Measurements from ENCODE around the gene PLXDC2. TPM values are rescaled to one million over a fixed set of nuclear protein-coding genes. Genes with fewer than 3 reads are reported as not detected.

Gene PLXDC2
- total RNA-seq, 1 donor from 2014 or later, result 0.16 TPM

DNA sequence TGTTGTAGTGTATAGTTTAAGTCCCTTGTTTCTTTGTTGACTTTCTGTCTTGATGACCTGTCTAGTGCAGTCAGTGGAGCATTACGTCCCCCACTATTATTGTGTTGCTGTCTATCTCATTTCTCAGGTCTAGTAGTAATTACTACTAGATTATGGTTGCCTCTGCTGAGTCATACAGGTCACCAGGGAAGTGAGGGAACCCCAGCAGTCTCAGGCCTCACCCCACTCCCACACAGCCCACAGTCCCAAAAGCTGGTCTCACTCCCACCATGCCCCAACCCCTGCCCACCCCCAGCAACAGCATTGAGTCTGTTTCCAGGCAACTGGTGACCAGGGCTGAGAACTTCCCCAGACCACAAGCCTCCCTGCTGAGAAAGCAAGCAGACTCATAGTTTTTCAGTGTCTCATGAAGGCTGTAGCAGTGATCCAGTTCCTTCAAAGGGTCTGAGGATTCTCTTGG is 88.0 kb downstream of the PLXDC2 start:
- ChIA-PET POLR2A (no interaction called here), CTCF (no interaction called here)

DNA sequence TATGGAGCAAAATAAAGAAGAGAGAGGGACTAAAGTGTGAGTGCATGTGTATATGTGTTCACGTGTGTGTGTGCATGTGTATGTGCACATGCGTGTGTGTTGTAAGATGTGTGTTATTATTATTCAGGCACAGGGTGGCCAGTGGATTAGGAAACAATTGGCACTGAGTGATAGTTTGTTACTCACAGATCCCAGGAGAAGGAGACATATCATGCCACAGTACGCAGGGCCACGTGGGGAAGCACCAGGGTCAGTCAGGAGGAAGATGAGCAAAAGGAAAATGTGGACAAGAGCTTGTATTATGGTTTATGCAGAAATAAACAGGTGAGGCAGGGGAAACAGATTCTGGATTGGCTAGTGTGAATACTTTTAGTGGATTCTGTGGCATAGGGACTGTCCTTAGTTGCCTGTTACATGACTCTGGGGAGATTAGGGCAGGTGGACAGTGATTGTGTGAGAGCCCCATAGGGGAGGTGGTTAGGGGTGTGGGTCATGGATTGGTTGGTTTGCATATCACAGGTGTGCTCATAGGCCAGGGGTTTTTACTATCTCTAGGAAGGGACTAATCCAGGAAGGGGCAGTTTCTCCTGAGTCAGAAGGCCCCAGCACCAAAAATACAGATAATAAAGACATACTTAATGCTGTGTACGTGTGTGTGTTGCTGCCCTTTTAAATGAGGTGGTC is 90.0 kb downstream of the PLXDC2 start:
- DNase-seq (no peak), ATAC-seq (ENCODE audit: low read depth) (no peak)
- TF ChIP-seq, protein P1, sequence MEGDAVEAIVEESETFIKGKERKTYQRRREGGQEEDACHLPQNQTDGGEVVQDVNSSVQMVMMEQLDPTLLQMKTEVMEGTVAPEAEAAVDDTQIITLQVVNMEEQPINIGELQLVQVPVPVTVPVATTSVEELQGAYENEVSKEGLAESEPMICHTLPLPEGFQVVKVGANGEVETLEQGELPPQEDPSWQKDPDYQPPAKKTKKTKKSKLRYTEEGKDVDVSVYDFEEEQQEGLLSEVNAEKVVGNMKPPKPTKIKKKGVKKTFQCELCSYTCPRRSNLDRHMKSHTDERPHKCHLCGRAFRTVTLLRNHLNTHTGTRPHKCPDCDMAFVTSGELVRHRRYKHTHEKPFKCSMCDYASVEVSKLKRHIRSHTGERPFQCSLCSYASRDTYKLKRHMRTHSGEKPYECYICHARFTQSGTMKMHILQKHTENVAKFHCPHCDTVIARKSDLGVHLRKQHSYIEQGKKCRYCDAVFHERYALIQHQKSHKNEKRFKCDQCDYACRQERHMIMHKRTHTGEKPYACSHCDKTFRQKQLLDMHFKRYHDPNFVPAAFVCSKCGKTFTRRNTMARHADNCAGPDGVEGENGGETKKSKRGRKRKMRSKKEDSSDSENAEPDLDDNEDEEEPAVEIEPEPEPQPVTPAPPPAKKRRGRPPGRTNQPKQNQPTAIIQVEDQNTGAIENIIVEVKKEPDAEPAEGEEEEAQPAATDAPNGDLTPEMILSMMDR (IDR thresholded peaks at IDR 0.05), result no peak
- no peak overlapping the region for H3K27ac Mint-ChIP-seq
- ChIA-PET POLR2A (no interaction called here), CTCF (no interaction called here)
- H3K9me3 Mint-ChIP-seq, result no peaks in the 10 kb centered on the region
- H3K36me3 Mint-ChIP-seq (ENCODE audit: low read depth), result no peaks in the 10 kb centered on the region
- intact Hi-C loops (cut with micrococcal nuclease), result no loop called here
- H3K4me1 Mint-ChIP-seq, result no peaks in the 10 kb centered on the region
- no peaks in the 10 kb centered on the region for H3K27me3 Mint-ChIP-seq
- no peak overlapping the region for H3K4me3 Mint-ChIP-seq

More for the DNA sequence above, 88.0 kb downstream of the PLXDC2 start:
- ATAC-seq (ENCODE audit: low read depth), result no peak
- H3K9me3 Mint-ChIP-seq, result no peaks in the 10 kb centered on the region
- H3K4me3 Mint-ChIP-seq, result no peak overlapping the region
- DNase-seq, result no peak
- TF ChIP-seq, protein P1 (IDR thresholded peaks at IDR 0.05), result no peak
- H3K36me3 Mint-ChIP-seq (ENCODE audit: low read depth), result no peaks in the 10 kb centered on the region
- no peaks in the 10 kb centered on the region for H3K27me3 Mint-ChIP-seq
- intact Hi-C loops (cut with micrococcal nuclease), result no loop called here
- H3K27ac Mint-ChIP-seq, result no peak overlapping the region
- no peaks in the 10 kb centered on the region for H3K4me1 Mint-ChIP-seq

DNA sequence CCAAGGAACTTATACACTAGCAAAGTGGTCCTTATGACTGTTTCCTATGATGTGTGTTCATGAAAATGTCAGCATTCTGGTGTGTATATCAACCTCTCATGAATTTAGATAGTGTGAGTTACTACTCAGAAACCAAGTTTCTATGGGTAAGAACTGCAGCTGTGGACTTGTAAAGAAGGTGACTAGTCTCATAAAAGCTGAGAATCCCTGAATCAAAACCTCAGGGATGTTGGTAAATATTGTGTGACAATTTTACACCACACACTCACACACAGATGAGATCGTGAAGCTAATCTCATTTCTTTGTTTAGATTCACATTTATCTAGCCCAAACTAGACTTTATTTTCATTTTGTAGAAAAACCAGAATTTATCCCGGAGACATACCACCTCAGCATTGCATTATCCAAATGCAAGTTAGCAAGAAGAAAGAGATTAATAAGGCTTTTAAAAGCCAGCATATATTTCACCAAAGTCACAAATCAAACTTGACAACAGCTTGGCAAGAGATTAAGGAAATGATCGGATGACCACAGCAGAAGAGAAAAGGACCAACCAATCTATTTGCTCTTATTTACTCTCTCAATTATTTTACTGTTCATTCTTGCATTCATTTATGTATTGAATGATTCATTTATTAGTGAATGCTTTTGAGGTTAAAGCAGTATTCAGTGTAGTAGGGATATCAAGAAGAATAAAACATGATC is 92.9 kb downstream of the PLXDC2 start:
- TF ChIP-seq, protein P1 (IDR thresholded peaks at IDR 0.05), result no peak
- POLR2A ChIA-PET, result no interaction called here

DNA sequence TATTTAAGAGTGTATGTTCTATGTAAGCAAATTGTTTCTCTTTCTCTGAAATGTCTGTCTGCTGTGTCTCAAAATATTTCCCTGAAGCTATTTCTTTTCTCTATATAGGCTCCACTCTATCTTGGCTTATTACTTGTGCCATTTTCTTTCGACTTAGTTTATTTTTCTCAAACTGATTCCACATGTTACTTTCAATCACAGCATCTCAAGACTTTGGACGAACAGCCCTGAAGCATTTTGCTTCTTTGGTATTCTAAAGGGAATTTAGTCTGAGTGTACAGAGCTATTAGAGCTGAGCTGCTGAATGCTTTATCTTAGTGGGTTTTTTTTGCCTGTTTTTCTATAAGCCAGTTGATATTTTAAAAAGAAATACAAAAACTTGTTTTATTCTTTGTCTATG is 95.7 kb downstream of the PLXDC2 start:
- ATAC-seq (ENCODE audit: low read depth) (no peak), DNase-seq (no peak)
- H3K4me3 Mint-ChIP-seq, result no peak overlapping the region
- H3K9me3 Mint-ChIP-seq, result peaks cover 2% of the 10 kb centered on the region
- POLR2A ChIA-PET, result no interaction called here
- no peaks in the 10 kb centered on the region for H3K36me3 Mint-ChIP-seq (ENCODE audit: low read depth)
- no peak overlapping the region for H3K27ac Mint-ChIP-seq
- TF ChIP-seq, protein P1 (IDR thresholded peaks at IDR 0.05), result no peak
- intact Hi-C loops (cut with micrococcal nuclease), result no loop called here
- CTCF ChIA-PET, result no interaction called here
- H3K4me1 Mint-ChIP-seq, result no peaks in the 10 kb centered on the region
- H3K27me3 Mint-ChIP-seq, result no peaks in the 10 kb centered on the region

More for the DNA sequence above, 92.9 kb downstream of the PLXDC2 start:
- no peaks in the 10 kb centered on the region for H3K4me1 Mint-ChIP-seq
- DNase-seq (no peak), ATAC-seq (ENCODE audit: low read depth) (no peak)
- no peak overlapping the region for H3K4me3 Mint-ChIP-seq
- intact Hi-C loops (cut with micrococcal nuclease), result no loop called here
- H3K36me3 Mint-ChIP-seq (ENCODE audit: low read depth), result no peaks in the 10 kb centered on the region
- H3K27ac Mint-ChIP-seq, result no peak overlapping the region
- CTCF ChIA-PET, result no interaction called here
- H3K9me3 Mint-ChIP-seq, result no peaks in the 10 kb centered on the region
- no peaks in the 10 kb centered on the region for H3K27me3 Mint-ChIP-seq

DNA sequence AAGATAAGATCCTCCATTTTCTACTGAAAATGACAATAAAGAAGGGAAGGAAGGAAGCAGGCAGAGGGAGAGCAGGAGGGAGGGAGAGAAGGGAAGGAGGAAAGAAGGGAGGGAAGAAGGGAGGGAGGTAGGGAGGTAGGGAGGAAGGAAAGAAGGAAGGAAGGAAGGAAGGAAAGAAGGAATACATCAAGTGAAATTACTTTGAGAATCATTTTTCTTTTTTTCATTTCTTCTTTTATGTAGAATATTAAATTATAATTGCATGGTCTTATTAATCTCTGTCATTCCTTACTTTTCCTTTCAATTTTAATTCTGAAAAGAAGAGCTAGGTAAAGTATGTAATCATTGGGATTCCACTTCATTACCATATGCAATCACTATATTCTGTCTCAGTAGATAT is 97.8 kb downstream of the PLXDC2 start:
- CTCF ChIA-PET, result no interaction called here
- ATAC-seq (ENCODE audit: low read depth), result no peak
- Mint-ChIP-seq H3K27ac (no peak overlapping the region), H3K9me3 (peaks cover 2% of the 10 kb centered on the region), H3K4me3 (no peak overlapping the region), H3K27me3 (no peaks in the 10 kb centered on the region), H3K36me3 (ENCODE audit: low read depth) (no peaks in the 10 kb centered on the region), H3K4me1 (no peaks in the 10 kb centered on the region)
- POLR2A ChIA-PET, result no interaction called here
- TF ChIP-seq, protein P1 (IDR thresholded peaks at IDR 0.05), result no peak
- intact Hi-C loops (cut with micrococcal nuclease), result no loop called here
- DNase-seq, result no peak

Data from activated B cell treated with CpG ODN at 0.5 μM for 24 hours (primary cell).